NCI-H82 treated with DMSO at 0.1 percent for 48 hours (cell line): ENCODE results near the gene UGGT1.

Source experiments
- DNase-seq: peaks from one replicate; lab custom pipeline; 2025; ENCODE audit not compliant: unreplicated experiment; lab: John Stamatoyannopoulos, UW

Gene UGGT1

DNA sequence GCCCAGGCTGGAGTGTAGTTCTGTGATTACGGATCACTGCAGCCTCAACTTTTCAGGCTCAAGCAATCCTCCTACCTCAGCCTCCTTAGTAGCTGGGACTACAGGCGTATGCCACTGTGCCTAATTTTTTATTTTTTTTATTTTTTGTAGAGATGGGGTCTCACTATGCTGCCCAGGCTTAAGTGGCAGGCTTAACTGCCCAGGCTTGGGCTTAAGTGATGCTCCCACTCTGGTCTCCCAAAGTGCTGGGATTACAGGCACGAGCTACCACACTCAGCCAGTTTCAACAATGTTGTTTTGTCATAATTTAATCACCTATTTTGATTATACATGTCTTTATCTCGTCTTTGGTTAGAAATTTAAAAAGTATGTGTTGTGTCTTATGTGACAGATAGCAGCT, 18.2 kb downstream of the UGGT1 start:
- no peak for DNase-seq

DNA sequence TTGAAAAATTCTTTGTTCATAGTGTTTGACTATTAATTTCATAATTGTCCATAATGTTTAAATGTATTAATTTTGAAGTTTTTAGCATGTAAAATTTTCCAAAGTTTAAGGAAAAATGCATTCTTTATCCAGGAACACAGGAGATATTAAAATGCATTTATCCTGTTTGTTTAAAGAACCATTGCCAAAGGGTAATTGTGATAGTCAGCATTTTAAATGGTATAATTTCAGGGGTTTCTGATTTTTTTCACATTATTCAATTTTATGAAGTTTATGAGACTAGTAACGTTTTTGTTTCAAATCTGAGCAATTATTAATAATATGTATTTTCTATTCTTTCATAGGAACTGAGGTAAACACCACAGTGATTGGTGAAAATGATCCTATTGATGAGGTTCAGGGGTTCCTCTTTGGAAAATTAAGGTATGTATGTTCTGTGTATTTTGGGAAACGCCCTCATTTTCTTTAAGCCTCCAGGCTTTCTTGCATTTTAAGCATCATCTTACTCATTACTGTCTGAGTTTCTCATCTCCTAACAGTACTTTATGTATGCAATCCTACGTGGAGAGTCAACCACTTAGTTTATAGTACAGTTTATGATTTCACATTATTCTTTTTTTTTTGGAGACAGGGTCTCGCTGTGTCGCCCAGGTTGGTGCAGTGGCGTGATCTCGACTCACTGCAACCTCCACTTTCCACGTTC, 25.1 kb downstream of the UGGT1 start:
- no peak for DNase-seq

DNA sequence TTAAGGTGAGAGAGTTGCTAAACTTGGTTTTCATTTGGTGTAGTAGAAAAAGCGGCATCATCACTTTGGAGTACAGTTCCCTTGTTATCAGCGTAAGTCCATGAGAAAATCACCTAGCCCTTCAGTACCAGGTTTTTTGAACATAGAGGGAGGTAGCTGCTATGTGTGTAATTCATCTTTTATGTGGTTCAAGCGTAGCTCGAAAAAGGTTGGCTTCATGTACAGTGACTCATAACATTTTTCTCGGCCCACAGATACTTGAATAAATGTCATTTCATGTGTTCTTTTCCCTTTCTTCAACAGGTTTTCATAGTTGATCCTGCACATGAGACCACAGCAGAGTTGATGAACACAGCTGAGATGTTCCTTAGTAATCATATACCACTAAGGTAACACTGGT, 43.6 kb downstream of the UGGT1 start:
- DNase-seq, result no peak

DNA sequence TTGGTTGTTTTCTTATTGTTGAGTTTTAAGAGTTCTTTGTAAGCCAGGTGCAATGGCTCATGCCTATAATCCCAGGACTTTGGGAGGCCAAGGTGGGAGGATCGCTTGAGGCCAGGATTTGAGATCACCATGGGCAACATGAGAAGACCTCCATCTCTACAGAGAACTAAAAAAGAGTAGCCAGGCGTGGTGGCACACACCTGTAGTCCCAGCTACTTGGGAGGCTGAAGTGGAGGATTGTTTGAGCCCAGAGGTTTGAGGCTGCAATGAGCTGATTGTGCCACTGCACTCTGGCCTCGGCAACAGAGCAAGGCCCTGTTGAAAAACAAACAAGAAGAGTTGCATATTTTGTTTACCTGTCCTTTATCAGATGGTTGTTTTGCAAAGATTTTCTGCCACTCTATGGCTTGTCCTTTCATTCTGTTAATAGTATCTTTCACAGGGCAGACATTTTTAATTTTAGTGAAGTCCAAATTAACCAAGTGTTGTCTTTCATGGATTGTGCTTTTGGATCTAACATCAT, 46.2 kb downstream of the UGGT1 start:
- no peak for DNase-seq

- no peak for DNase-seq
Measured at GRCh38 chr2:128139624-128140023, 48.6 kb downstream of the UGGT1 start.

GRCh38 chr2:128145651-128146050, 54.7 kb downstream of the UGGT1 start:
- DNase-seq, result no peak

GRCh38 chr2:128153786-128154185, 62.8 kb downstream of the UGGT1 start:
- DNase-seq, result no peak

- DNase-seq, result no peak
Measured at GRCh38 chr2:128154225-128154624, 63.2 kb downstream of the UGGT1 start.

DNA sequence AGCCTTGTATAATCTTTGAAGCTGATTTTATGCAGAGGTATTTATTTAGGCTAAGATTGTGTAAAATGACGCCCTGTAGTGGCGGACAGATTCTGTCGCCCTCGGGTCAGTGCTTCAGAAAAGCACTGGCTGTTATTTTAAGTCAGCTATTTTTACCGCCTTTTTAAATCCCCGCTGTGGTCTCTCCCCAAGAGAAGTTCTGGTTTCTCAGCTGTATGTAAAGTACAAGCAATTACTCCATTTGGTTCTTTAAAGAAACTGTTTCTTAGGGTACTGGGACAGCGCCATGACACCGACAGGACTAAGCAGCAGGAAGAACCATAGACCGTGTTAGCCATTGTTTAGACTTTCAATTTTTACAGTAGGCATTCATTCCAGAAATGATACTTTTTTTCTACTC, 65.0 kb downstream of the UGGT1 start:
- no peak for DNase-seq

- no peak for DNase-seq
Measured at GRCh38 chr2:128156812-128157211, 65.8 kb downstream of the UGGT1 start.

- no peak for DNase-seq
Measured at GRCh38 chr2:128157644-128158043, 66.6 kb downstream of the UGGT1 start.

- no peak for DNase-seq
Measured at GRCh38 chr2:128158176-128158575, 67.2 kb downstream of the UGGT1 start.

DNA sequence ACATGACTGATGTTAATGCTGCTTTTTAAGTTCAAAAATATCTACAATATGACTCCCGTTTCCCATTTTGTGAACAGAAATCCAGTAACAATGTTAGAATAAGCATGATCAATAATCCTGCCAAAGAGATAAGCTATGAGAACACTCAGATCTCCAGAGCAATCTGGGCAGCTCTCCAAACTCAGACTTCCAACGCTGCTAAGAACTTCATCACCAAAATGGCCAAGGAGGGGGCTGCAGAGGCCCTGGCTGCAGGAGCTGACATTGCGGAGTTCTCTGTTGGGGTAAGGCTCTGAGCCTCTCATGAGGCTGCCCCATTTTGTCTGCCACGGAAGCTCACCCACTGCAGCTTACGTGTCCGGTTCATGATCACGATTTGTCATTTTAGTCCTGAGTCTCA, 68.4 kb downstream of the UGGT1 start:
- DNase-seq, result no peak

DNA sequence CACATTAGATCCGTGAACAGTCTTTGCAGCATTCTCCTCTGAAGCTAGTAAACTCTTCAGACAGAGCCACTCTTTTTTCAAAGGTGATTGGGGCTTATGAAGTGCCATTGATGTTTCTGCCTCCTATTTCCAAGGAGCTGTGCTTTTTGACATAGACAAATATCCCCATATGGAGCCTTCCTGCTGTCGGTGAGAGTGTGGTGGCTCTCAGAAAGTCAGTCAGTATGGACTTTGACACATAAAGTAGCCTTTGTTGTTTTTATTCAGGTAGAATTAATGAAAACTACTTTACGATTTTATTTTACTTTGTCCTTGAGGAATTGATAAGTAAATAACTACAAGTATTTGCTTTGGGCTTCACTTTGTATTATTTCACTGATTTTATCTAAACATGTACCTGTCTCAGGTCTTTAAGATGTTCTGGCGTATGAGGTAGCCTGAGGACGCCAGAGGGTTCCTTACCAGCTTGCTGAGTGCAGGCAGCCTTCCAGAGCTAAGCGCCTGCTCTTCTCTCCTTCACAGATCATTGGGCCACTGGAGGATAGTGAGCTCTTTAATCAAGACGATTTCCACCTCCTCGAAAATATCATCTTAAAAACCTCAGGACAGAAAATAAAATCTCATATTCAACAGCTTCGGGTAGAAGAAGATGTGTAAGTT, 69.7 kb downstream of the UGGT1 start:
- no peak for DNase-seq

- no peak for DNase-seq
Measured at GRCh38 chr2:128162266-128162665, 71.3 kb downstream of the UGGT1 start.

DNA sequence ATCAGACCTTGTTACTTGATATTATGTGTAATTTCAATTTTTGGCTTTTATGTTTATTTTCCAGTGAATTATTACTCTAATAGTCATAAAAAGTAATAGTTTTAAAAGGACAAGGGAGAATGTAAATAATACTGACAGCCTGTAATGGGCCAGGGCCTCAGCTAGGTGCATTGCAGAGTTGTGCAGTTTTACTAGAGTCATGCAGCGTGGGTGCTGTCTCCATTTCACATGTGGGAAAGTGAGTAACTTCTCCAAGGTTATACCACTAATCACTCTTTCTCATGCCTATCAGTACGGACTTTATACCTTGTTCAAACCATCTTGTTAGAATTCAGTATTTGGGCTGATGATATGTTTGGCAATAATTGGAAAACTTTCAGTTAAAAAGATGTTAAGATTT, 73.3 kb downstream of the UGGT1 start:
- DNase-seq, result no peak

GRCh38 chr2:128166746-128167353, 75.8 kb downstream of the UGGT1 start:
- DNase-seq, result no peak

DNA sequence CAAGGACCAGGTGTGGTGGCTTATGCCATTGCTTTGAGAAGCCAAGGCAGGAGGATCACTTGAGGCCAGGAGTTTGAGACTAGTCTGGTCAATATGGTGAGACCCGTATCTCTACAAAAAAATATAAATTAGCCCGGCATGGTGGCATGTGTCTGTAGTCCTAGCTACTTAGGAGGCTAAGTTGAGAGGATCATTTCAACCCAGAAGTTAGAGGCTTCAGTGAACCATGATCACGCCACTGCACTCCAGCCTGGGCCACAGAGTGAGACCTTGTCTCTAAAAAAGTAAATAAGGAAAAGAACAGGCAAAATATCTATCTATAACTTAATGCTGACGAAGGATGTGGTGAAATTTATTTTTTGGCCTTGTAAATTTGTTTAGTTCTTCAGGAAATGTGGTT, 78.1 kb downstream of the UGGT1 start:
- no peak for DNase-seq

DNA sequence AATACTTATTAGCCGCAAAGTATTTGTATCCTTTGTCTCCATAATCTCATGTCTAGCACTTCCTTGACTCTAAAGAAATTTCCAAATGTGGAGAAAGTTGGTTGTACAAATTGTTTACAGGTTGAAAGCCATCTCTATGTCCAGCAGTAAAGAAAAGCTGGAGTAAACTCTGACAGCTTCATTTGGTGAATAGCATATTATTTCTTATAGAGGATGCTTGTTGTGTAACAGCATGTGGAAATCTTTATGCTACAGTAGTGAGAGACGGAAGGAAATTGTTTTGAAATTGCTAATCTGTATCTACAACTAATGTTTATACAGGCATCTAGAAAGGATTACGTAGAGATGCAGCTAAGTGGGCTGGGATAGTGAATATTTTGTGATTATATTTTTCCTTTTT, 78.5 kb downstream of the UGGT1 start:
- no peak for DNase-seq

- DNase-seq, result no peak
Measured at GRCh38 chr2:128169933-128170709, 79.1 kb downstream of the UGGT1 start.

GRCh38 chr2:128170776-128171175, 79.8 kb downstream of the UGGT1 start:
- no peak for DNase-seq

DNA sequence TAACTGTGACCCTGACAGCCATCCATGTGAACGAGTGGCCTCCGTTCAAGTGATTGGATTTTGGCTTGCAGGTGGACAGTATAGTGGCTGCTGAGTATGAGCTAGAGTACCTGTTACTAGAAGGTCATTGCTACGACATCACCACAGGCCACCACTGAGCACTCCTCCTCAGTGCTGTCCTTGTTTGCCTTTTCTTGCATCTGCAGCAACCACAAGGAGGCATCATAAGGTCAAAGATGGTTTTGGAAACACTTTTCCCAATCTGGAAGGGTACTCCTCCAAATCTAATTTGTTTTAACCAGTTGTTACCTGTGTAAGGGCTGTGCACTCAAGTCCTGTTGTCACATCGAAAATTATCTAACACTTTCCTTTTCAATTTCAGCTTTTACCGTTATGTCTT, 81.2 kb downstream of the UGGT1 start:
- no peak for DNase-seq
